Neural progenitor cell (in vitro differentiated cells): ENCODE results near the gene MOSPD2.

Source experiments
- CTCF ChIP-seq: fragments of 200-600 bp; sonication (generic); IDR thresholded peaks from 2 replicates; pipeline ENCODE4 v1.5.1; 2017; ENCODE audit warnings: antibody characterized with exemption, mild to moderate bottlenecking
- EZH2phosphoT487 ChIP-seq: fragments of 200-600 bp; sonication (generic); IDR thresholded peaks from 2 replicates; pipeline ENCODE4 v1.6.1; 2017; ENCODE audit warnings: antibody characterized with exemption

DNA sequence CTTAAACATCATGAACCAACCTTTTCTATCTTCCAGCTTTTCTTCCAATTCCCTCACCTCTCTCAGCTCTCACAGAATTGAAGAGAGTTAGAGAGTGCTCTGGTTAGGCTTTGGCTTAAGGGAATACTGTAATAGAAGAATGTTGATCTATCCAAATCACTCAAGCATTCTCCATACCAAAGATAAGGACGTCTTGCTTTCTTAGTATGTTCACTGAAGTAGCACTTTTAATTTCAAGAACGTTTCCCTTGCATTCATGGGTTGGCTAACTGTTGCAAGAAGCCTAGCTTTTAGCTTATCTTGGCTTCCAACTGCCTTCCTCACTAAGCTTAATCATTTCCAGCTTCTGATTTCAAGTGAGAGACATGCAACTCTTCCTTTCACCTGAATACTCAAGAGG lies 43.6 kb upstream of the MOSPD2 start:
- TF ChIP-seq EZH2phosphoT487 (no peak), CTCF (no peak)
